ENCODE data around the gene DOCK8.

Gene DOCK8

DNA sequence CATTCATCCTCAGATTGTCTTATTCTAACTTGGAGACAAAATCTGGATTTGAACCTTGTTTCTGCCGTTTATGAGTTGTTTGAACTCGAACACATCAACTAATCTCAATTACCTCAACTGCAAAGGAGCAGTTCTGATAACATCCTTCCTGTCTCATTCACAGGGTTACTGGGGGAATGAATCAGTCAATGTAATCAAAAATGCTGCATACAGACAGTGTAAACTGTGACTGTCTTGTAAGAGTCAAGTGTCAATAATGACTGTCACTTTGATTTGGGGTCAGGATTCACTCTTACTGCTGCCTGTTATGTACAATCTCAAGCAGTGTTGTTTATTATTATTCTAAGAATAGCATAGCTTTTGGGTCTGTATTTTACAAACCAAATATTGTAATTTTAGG is 273.8 kb downstream of the DOCK8 start:
- Histone ChIP-seq H3K9me3 (no peaks in the 10 kb centered on the region), H3K27me3 (no peaks in the 10 kb centered on the region), H3K4me3 (ENCODE audit: low read depth, low read length) (no peak overlapping the region), H3K36me3 (no peaks in the 10 kb centered on the region), H3K4me1 (no peaks in the 10 kb centered on the region)
- TF ChIP-seq, protein P1, sequence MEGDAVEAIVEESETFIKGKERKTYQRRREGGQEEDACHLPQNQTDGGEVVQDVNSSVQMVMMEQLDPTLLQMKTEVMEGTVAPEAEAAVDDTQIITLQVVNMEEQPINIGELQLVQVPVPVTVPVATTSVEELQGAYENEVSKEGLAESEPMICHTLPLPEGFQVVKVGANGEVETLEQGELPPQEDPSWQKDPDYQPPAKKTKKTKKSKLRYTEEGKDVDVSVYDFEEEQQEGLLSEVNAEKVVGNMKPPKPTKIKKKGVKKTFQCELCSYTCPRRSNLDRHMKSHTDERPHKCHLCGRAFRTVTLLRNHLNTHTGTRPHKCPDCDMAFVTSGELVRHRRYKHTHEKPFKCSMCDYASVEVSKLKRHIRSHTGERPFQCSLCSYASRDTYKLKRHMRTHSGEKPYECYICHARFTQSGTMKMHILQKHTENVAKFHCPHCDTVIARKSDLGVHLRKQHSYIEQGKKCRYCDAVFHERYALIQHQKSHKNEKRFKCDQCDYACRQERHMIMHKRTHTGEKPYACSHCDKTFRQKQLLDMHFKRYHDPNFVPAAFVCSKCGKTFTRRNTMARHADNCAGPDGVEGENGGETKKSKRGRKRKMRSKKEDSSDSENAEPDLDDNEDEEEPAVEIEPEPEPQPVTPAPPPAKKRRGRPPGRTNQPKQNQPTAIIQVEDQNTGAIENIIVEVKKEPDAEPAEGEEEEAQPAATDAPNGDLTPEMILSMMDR (IDR thresholded peaks at IDR 0.05; ENCODE audit: low read depth, low read length), result no peak
- DNase-seq, result no peak

DNA sequence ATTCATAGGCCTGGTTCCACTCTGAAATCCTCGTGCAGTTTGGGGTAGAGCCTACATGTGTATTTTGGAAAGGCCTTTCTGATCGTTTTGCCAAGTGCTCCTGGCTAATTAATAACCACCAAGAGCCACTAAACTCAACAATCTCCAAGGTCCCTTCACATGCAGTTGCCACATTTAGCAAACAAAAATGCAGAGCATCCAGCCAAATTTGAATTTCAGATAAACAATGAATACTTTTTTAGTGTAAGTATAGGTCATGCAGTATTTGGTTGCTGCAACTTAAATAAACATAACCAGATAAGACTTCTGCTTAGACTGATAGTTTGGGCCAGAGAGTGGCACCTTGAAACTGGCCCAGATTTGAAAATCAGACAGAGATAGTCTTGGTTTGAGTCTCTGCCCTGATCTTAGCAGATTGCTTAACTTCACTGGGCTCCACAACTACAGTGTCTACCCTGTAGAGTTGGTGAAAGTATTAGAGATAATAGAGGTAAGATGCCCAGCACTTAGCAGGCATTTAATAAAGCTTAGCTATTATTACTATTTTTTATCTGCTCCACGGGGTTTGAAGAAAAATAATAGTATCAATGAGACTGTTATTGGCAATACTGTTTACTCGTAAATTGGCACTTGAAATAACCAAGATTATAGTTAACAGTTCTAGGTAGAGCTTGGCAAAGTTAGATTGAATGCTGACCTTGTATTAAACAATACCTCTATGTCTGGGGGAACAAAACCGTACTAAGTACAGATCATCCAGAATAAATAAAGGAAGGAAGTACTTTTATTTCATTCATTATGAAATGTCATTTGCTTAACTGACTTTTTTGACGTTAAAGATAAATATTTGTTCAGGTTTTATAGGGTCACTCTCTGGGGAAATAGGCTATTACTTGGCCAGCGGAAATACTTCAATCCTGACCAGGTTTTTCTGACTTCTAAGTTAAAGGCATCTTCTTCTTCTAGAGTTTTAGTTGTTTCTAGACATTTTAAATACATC is 274.8 kb downstream of the DOCK8 start:
- Histone ChIP-seq H3K4me3 (ENCODE audit: low read depth, low read length) (no peak overlapping the region), H3K27me3 (peaks cover 1% of the 10 kb centered on the region; the same call in 1 of the 2 replicates), H3K4me1 (no peaks in the 10 kb centered on the region), H3K9me3 (no peaks in the 10 kb centered on the region), H3K36me3 (no peaks in the 10 kb centered on the region)
- no peak for DNase-seq
- TF ChIP-seq, protein P1 (IDR thresholded peaks at IDR 0.05; ENCODE audit: low read depth, low read length), result no peak

DNA sequence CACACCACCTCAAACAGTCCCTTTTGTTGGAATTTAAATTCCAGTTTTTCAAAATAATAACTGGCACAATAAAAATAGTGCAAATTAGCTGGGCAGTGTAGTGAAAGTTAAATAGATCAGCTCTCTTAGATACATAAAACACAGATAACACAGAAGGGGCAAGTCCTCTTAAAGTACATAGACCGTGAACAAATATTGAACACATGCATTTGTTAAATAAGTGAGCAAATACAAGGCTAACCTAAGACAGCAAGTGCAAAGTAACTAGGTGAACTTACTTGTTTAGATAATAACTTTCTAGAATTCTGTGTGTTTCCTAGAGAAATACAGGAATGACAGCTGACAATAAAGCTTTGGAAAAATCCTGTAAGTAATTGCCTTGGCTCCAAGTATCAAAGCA is 280.1 kb downstream of the DOCK8 start:
- TF ChIP-seq, protein P1 (IDR thresholded peaks at IDR 0.05; ENCODE audit: low read depth, low read length), result no peak
- no peak overlapping the region for H3K4me3 ChIP-seq (ENCODE audit: low read depth, low read length)
- H3K4me1 ChIP-seq, result no peaks in the 10 kb centered on the region
- no peaks in the 10 kb centered on the region for H3K9me3 ChIP-seq
- no peak for DNase-seq
- H3K27me3 ChIP-seq, result peaks cover 3% of the 10 kb centered on the region; the same call in 1 of the 2 replicates
- H3K36me3 ChIP-seq, result no peaks in the 10 kb centered on the region

DNA sequence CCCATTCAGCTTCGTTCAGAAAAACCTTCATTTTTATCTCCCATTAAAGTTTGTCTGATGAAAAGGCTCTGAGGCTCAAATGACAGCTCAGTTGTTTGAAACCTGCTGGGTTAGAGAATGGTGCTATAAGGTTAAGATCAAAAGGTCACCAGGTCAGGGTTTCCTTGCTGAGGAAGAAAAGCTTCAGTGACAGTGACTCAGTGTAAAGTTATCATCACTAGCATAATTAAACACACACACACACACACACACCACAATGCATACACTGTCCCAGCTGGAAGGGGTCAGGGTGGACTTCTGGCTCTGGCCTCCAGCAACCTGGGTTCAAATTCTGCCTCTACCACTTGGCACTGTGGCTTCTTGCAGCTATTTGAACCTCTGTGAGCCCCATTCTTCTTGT is 281.1 kb downstream of the DOCK8 start:
- H3K27me3 ChIP-seq, result peaks cover 3% of the 10 kb centered on the region; the same call in 1 of the 2 replicates
- H3K9me3 ChIP-seq, result no peaks in the 10 kb centered on the region
- H3K4me3 ChIP-seq (ENCODE audit: low read depth, low read length), result no peak overlapping the region
- no peak for DNase-seq
- H3K4me1 ChIP-seq, result no peaks in the 10 kb centered on the region
- TF ChIP-seq, protein P1 (IDR thresholded peaks at IDR 0.05; ENCODE audit: low read depth, low read length), result no peak
- no peaks in the 10 kb centered on the region for H3K36me3 ChIP-seq

DNA sequence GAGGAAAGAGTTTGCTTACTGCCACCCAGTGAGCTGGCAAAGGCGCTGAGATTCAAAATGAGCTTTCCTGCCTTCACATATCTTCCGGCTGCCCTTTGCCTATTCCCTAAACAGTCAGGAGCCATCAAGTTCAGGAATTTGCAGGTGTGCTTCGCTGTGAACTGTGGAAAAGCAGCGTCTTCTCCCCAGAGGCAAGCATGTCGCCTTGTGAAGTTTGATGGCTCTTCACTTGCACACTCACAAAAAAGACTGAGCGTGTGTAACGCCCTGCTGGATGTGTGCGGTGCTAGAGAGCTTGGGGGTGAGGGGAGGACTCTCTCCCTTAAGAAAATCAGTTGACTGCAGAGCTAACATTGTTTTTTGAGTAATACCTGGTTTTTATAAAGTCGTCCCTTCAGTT is 288.7 kb downstream of the DOCK8 start:
- H3K4me3 ChIP-seq (ENCODE audit: low read depth, low read length), result no peak overlapping the region
- TF ChIP-seq, protein P1 (IDR thresholded peaks at IDR 0.05; ENCODE audit: low read depth, low read length), result no peak
- H3K4me1 ChIP-seq, result no peaks in the 10 kb centered on the region
- no peaks in the 10 kb centered on the region for H3K9me3 ChIP-seq
- H3K27me3 ChIP-seq, result peaks cover 30% of the 10 kb centered on the region
- DNase-seq, result no peak
- H3K36me3 ChIP-seq, result no peaks in the 10 kb centered on the region

All from BE2C (cell line).